KBM-7 (cell line): ENCODE data around the gene PPM1H.
A peak's percentile ranks its signal among the peaks of the same experiment; 100 is the strongest.
"Not testable (repeated sequence)": the region's sequence is repeated elsewhere in the genome, so short reads cannot be mapped to it uniquely, and the experiment has no call there.

Experiments
- DNase-seq: peaks from one replicate; pipeline ENCODE4 v3.0.0-alpha.2; 2015
- in situ Hi-C: fragments of 300-500 bp; cut with MboI; formaldehyde crosslinking; loops from 2 replicates; pipeline ENCODE4 v1.14.3; 2020; ENCODE audit warnings: low sequenced_read_pairs, low pct_unique_long_range_greater_than_20kb, mixed read lengths

PPM1H gene

GRCh38 chr12:62811481-62811880 is 123.5 kb downstream of the PPM1H start:
- in situ Hi-C loops, DNase-seq: not testable (repeated sequence)

- in situ Hi-C loops: no loop called here
- no peak for DNase-seq
These were observed 126.6 kb downstream of the PPM1H start for GRCh38 chr12:62808166-62808879.

GRCh38 chr12:62806893-62807292 is 128.1 kb downstream of the PPM1H start:
- in situ Hi-C loops: no loop called here
- no peak for DNase-seq

GRCh38 chr12:62806244-62806836 is 128.6 kb downstream of the PPM1H start:
- in situ Hi-C loops: no loop called here
- no peak for DNase-seq

GRCh38 chr12:62805517-62805916 is 129.4 kb downstream of the PPM1H start:
- in situ Hi-C loops: no loop called here
- DNase-seq: no peak

GRCh38 chr12:62803756-62804155 is 131.2 kb downstream of the PPM1H start:
- in situ Hi-C loops: no loop called here
- DNase-seq: no peak

- in situ Hi-C loops: no loop called here
- DNase-seq: no peak
These were observed 132.0 kb downstream of the PPM1H start for GRCh38 chr12:62802984-62803383.

- in situ Hi-C loops: no loop called here
- DNase-seq: no peak
These were observed 132.6 kb downstream of the PPM1H start for GRCh38 chr12:62802321-62802720.

- DNase-seq: no peak
- in situ Hi-C loops: no loop called here
These were observed 133.2 kb downstream of the PPM1H start for GRCh38 chr12:62801796-62802195.

- in situ Hi-C loops: no loop called here
- DNase-seq: no peak
These were observed 134.1 kb downstream of the PPM1H start for GRCh38 chr12:62800707-62801400.

GRCh38 chr12:62799766-62800406 is 135.1 kb downstream of the PPM1H start:
- DNase-seq: no peak
- in situ Hi-C loops: loop anchor here (25.0 kb wide), 2 partner anchors 213 to 363 kb away; no protein-coding TSS in a partner anchor

GRCh38 chr12:62799126-62799736 is 135.7 kb downstream of the PPM1H start:
- peak; percentile 78 for DNase-seq
- in situ Hi-C loops: loop anchor here (25.0 kb wide), 2 partner anchors 212 to 362 kb away; no protein-coding TSS in a partner anchor

GRCh38 chr12:62794218-62794583 is 140.7 kb downstream of the PPM1H start:
- in situ Hi-C loops: loop anchor here (25.0 kb wide), 2 partner anchors 207 to 357 kb away; no protein-coding TSS in a partner anchor
- no peak for DNase-seq

- in situ Hi-C loops: loop anchor here (25.0 kb wide), 2 partner anchors 206 to 356 kb away; no protein-coding TSS in a partner anchor
- DNase-seq: peak; percentile 91
These were observed 141.4 kb downstream of the PPM1H start for GRCh38 chr12:62793256-62794217.

GRCh38 chr12:62792236-62792870 is 142.6 kb downstream of the PPM1H start:
- no peak for DNase-seq
- in situ Hi-C loops: loop anchor here (25.0 kb wide), 2 partner anchors 205 to 355 kb away; no protein-coding TSS in a partner anchor

GRCh38 chr12:62789851-62790250 is 145.1 kb downstream of the PPM1H start:
- no peak for DNase-seq
- in situ Hi-C loops: loop anchor here (25.0 kb wide), 2 partner anchors 203 to 353 kb away; no protein-coding TSS in a partner anchor

- in situ Hi-C loops: loop anchor here (25.0 kb wide), 2 partner anchors 200 to 350 kb away; no protein-coding TSS in a partner anchor
- no peak for DNase-seq
These were observed 147.3 kb downstream of the PPM1H start for GRCh38 chr12:62787611-62788010.
